Testis (tissue), 2 donors: Measurements from ENCODE around the gene HCFC1R1.

Experiments
- POLR2A ChIP-seq: fragments of 450-650 bp; IDR thresholded peaks from one replicate; pipeline ENCODE4 v1.6.1; 2017; ENCODE audit warnings: antibody characterized with exemption, mild to moderate bottlenecking, moderate library complexity
- TF ChIP-seq, protein P1 (sequence below), 3 experiments: fragments of 450-650 bp in 2 of 3; fragments of 200-600 bp in 1 of 3; sonication (generic) in 1 of 3; IDR thresholded peaks; one replicate each; pipeline ENCODE4 v1.5.1; 2016 to 2019; ENCODE audit warnings: antibody characterized with exemption in 3 of 3, mild to moderate bottlenecking in 2 of 3, moderate library complexity in 1 of 3

DNA sequence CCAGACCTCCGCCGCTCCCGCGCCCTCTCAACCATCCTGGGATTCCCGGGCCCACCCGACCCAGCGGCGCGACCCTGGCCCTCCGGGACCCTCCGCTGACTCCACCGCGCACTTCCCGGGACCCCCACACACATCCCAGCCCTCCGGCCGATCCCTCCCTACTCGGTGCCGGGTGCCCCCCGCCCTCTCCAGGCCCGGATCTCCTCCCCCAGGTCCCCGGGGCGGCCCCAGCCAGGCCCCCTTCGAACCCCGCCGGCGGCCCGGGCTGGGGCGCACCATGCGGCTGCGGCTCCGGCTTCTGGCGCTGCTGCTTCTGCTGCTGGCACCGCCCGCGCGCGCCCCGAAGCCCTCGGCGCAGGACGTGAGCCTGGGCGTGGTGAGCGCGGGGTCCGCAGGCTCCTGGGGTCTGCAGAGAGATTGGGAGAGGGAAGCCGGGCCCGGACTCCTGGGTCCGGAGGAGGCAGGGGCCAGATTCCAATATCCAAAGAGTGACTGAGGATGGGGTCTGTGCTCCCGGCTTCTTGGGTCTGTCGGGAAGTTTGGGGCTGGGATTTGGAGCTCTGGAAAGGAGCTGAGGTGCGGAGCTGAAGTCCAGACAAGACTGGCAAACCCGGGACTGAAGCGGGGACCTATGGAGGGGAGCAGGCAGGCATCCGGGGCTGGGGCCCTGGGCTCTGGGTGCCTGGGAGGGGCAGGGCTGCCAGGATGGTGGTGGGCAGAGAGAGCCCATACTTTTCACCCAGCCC is 23.1 kb upstream of the HCFC1R1 start:
- TF ChIP-seq, protein P1, sequence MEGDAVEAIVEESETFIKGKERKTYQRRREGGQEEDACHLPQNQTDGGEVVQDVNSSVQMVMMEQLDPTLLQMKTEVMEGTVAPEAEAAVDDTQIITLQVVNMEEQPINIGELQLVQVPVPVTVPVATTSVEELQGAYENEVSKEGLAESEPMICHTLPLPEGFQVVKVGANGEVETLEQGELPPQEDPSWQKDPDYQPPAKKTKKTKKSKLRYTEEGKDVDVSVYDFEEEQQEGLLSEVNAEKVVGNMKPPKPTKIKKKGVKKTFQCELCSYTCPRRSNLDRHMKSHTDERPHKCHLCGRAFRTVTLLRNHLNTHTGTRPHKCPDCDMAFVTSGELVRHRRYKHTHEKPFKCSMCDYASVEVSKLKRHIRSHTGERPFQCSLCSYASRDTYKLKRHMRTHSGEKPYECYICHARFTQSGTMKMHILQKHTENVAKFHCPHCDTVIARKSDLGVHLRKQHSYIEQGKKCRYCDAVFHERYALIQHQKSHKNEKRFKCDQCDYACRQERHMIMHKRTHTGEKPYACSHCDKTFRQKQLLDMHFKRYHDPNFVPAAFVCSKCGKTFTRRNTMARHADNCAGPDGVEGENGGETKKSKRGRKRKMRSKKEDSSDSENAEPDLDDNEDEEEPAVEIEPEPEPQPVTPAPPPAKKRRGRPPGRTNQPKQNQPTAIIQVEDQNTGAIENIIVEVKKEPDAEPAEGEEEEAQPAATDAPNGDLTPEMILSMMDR (IDR thresholded peaks at IDR 0.05) = no peak
- no peak for TF ChIP-seq POLR2A
